Aorta (tissue), 5 donors: ENCODE results near the gene C1RL. TPM values are rescaled to one million over a fixed set of nuclear protein-coding genes. Genes with fewer than 3 reads are reported as not detected.

Experiments
- ATAC-seq: fragments of 200-7000 bp; cut with Tn5 transposase; one replicate; pipeline ENCODE4 v1.9.1; 2022; ENCODE audit warnings: moderate library complexity; ENCODE audit not compliant: low FRiP score
- DNase-seq, 2 donors: peaks; one replicate each; pipeline ENCODE4 v3.0.0-alpha.2; 2020
- H3K27ac ChIP-seq, 2 donors: one replicate each; pipeline ENCODE4 v1.5.1; 2013; ENCODE audit warnings: low read length in 2 of 2, mild to moderate bottlenecking in 2 of 2, moderate library complexity in 2 of 2, control low read depth in 1 of 2, inconsistent platforms in 1 of 2, low read depth in 1 of 2
- H3K27me3 ChIP-seq, 2 donors: one replicate each; pipeline ENCODE4 v1.6.1; 2013; ENCODE audit warnings: control low read depth in 1 of 2, low read length in 1 of 2, mild to moderate bottlenecking in 1 of 2, moderate library complexity in 1 of 2; ENCODE audit not compliant: insufficient read depth in 2 of 2, control insufficient read depth in 1 of 2
- H3K36me3 ChIP-seq, 2 donors: one replicate each; pipeline ENCODE4 v1.6.1; 2013; ENCODE audit warnings: control low read depth in 1 of 2, low read length in 1 of 2, mild to moderate bottlenecking in 1 of 2; ENCODE audit not compliant: insufficient read depth in 2 of 2, control insufficient read depth in 1 of 2
- H3K4me1 ChIP-seq, 2 donors: one replicate each; pipeline ENCODE4 v1.6.1; 2013; ENCODE audit warnings: low read length in 2 of 2, control low read depth in 1 of 2, mild to moderate bottlenecking in 1 of 2, moderate library complexity in 1 of 2; ENCODE audit not compliant: insufficient read depth in 2 of 2, control insufficient read depth in 1 of 2
- H3K4me3 ChIP-seq, 2 donors: one replicate each; pipeline ENCODE4 v1.5.1; 2013; ENCODE audit warnings: low read length in 2 of 2, control low read depth in 1 of 2, mild to moderate bottlenecking in 1 of 2
- H3K9me3 ChIP-seq: one replicate; pipeline ENCODE4 v1.6.1; 2013; ENCODE audit warnings: mild to moderate bottlenecking, low read length; ENCODE audit not compliant: control insufficient read depth
- WGBS, 2 donors: extraction: QIAGEN DNeasy Blood & Tissue Kit; methylation state at CpG; one replicate each; pipeline ENCODE4 v1.1.7; 2013; 5-methylcytosine and 5-hydroxymethylcytosine counted together
- intact Hi-C, 2 donors: fragments of 100-400 bp; cut with DNase I; formaldehyde crosslinking; loops; one replicate each; pipeline versions ENCODE4 v1.14.2 to v1.15.0; 2022
- polyA plus RNA-seq, 2 donors: library from polyadenylated mRNA; stranded (reverse); fragments of 200-250 nt; gene quantifications; one replicate each; pipeline ENCODE4 v1.2.3, GENCODE V29; 2013
- total RNA-seq, 2 donors: library from RNA; stranded (reverse); fragmentation: NEBNext Ultra II Directional; extraction: Animal tissue kit (Norgen Biotek cat#: 25700); gene quantifications; one replicate each; pipeline ENCODE4 v1.2.1, GENCODE V29; 2021
- donor health status: healthy with polysubstance abuse.
- donor health status: Bipolar disorder and iron deficiency.
- donor health status: DM: no; HTN: no; CAD: no.
- donor health status: DM: no; HTN: no; CAD: no.
- donor health status: DM: yes; HTN: yes; CAD: no.

The C1RL gene
- total and polyA plus RNA-seq, 4 donors = 14.5 to 139 (median 83.6) TPM

DNA sequence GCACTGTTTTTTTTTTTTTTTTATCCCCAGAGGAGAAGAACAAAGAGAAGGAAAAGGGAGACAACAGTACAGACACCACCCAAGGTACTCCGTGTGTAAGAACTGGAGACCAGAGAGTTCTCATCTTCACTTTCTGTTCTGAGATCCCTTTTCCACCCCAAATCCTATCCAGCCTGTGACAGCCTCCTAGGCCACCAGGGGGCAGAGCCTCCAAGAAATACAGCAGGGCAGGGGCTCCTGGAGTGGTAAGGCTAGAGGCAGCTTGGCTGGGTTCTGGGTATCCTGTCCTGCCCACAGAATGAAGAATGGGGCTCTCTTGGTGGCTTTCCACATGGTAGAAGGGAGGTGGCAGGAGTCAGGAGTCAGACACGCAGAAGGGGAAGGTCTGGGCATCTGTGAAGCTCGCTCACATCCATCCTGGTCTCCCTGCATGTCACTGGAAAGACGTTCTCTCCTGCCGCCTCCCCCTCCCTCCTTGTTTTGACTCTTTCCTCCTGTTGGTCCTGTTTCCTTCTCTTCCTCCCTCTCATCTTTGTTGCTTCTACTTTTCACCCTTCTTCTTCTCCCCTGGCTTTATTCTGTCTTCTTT lies 33.1 kb upstream of the C1RL start:
- intact Hi-C loops = loop anchor here in 1 of 2 donors (1.0 to 10.0 kb wide), 2 partner anchors 46 to 493 kb away; no protein-coding TSS in a partner anchor
- DNase-seq (peak in 1 of 2 donors; percentile 61), ATAC-seq (peak; percentile 60)
- no peaks in the 10 kb centered on the region for H3K27me3 ChIP-seq
- no peaks in the 10 kb centered on the region for H3K36me3 ChIP-seq
- H3K9me3 ChIP-seq = no peaks in the 10 kb centered on the region
- WGBS, 2 donors = 68 to 70% methylated on average over 5 of the region's 5 CpGs
- H3K4me1 ChIP-seq = no peaks in the 10 kb centered on the region
- H3K4me3 ChIP-seq = no peak overlapping the region
- H3K27ac ChIP-seq = no peak overlapping the region

GRCh38 chr12:7141351-7142005 lies 32.5 kb upstream of the C1RL start:
- H3K27ac ChIP-seq = no peak overlapping the region
- no peaks in the 10 kb centered on the region for H3K9me3 ChIP-seq
- WGBS, 2 donors = 89 to 92% methylated on average over 7 of the region's 7 CpGs
- ATAC-seq (no peak), DNase-seq (peak; percentile 21 to 61)
- intact Hi-C loops = loop anchor here in 1 of 2 donors (1.0 to 10.0 kb wide), 2 partner anchors 47 to 493 kb away; no protein-coding TSS in a partner anchor
- no peak overlapping the region for H3K4me3 ChIP-seq
- peaks cover 0 to 4% of the 10 kb centered on the region in 2 donors for H3K36me3 ChIP-seq
- H3K27me3 ChIP-seq = no peaks in the 10 kb centered on the region
- no peaks in the 10 kb centered on the region for H3K4me1 ChIP-seq

DNA sequence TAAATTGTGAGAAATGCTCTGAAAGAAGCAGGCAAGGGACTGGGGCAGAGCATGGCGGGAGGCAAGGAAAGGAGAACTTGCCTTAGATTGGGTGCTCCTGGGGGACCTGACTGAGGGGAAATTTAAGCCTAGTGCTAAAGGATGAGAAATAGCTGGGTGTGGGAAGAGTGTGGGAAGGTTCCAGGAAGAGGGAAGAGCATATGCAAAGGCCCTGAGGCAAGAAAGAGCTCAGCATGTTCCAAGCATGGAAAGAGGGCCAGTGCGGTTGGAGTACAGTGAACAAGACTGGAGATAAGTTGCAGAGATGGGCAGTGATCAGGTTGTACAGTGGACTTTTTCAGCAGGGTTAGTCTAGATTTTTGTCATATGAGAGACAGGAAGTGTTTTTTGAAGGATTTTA lies 30.2 kb upstream of the C1RL start:
- WGBS, 2 donors = 94 to 98% methylated on average over 2 of the region's 2 CpGs
- no peaks in the 10 kb centered on the region for H3K4me1 ChIP-seq
- intact Hi-C loops = no loop called here
- peaks cover 0 to 7% of the 10 kb centered on the region in 2 donors for H3K36me3 ChIP-seq
- H3K27me3 ChIP-seq = no peaks in the 10 kb centered on the region
- H3K9me3 ChIP-seq = no peaks in the 10 kb centered on the region
- H3K27ac ChIP-seq = no peak overlapping the region
- no peak overlapping the region for H3K4me3 ChIP-seq
- DNase-seq (peak in 1 of 2 donors; percentile 13), ATAC-seq (no peak)

DNA sequence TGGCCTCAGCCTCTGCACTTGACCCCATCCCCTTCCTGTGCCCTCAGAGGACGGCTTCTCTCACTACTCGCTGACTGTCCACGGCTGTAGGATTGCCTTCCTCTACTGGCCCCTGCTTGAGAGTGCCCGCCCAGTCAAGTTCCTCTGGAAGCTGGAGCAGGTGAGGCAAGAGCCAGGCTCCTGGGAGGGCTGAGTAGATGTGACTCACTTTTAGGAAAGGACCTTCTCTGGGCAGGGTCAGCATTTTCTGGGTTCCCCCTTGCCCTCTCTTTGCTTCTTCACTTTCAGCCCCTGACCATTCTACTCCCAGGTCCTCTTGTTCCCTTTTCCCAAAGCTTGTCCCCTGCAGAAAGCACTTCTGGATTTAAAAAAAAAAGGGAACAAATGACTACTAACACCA lies 28.9 kb upstream of the C1RL start:
- H3K27ac ChIP-seq = no peak overlapping the region
- no peak overlapping the region for H3K4me3 ChIP-seq
- 74 to 83% methylated on average over 4 of the region's 4 CpGs for WGBS, 2 donors
- peaks cover 0 to 7% of the 10 kb centered on the region in 2 donors for H3K36me3 ChIP-seq
- DNase-seq (peak in 1 of 2 donors; percentile 38), ATAC-seq (no peak)
- H3K27me3 ChIP-seq = no peaks in the 10 kb centered on the region
- intact Hi-C loops = no loop called here
- no peaks in the 10 kb centered on the region for H3K4me1 ChIP-seq
- no peaks in the 10 kb centered on the region for H3K9me3 ChIP-seq

- Histone ChIP-seq H3K9me3 (no peaks in the 10 kb centered on the region), H3K4me3 (no peak overlapping the region), H3K36me3 (peaks cover 0 to 7% of the 10 kb centered on the region in 2 donors), H3K4me1 (no peaks in the 10 kb centered on the region), H3K27me3 (no peaks in the 10 kb centered on the region), H3K27ac (no peak overlapping the region)
- ATAC-seq (no peak), DNase-seq (peak; percentile 23 to 63)
- intact Hi-C loops = no loop called here
- WGBS, 2 donors = 91 to 93% methylated on average over 3 of the region's 3 CpGs
Observed at GRCh38 chr12:7136676-7137075, 27.7 kb upstream of the C1RL start.

DNA sequence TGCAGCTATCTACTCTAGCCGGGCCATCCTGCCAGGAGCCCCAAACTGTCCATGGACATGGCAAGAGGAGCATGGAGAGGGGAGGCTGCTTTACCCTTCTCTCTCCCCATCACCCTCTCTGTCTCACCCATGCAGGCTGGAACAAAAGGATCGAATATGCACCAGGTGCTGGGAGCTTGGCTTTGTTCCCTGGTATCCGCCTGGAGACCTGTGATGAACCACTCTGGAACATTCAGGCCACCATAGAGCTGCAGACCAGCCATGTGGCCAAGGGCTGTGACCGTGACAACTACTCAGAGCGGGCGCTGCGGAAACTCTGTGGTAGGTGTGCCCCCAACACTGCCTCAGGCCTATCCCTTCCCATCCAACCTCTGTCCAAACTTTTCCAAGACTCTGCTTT lies 27.1 kb upstream of the C1RL start:
- no peak for ATAC-seq
- Histone ChIP-seq H3K36me3 (peaks cover 0 to 7% of the 10 kb centered on the region in 2 donors), H3K27ac (no peak overlapping the region), H3K4me1 (no peaks in the 10 kb centered on the region), H3K27me3 (no peaks in the 10 kb centered on the region), H3K9me3 (no peaks in the 10 kb centered on the region), H3K4me3 (no peak overlapping the region)
- peak in 1 of 2 donors; percentile 17 for DNase-seq
- 89 to 92% methylated on average over 7 of the region's 7 CpGs for WGBS, 2 donors
- intact Hi-C loops = no loop called here

GRCh38 chr12:7134396-7135166 lies 25.6 kb upstream of the C1RL start:
- Histone ChIP-seq H3K36me3 (peaks cover 0 to 7% of the 10 kb centered on the region in 2 donors), H3K27ac (no peak overlapping the region), H3K9me3 (no peaks in the 10 kb centered on the region), H3K4me3 (no peak overlapping the region), H3K4me1 (no peaks in the 10 kb centered on the region), H3K27me3 (no peaks in the 10 kb centered on the region)
- ATAC-seq (no peak), DNase-seq (peak in 1 of 2 donors; percentile 33)
- WGBS, 2 donors = 84 to 85% methylated on average over 12 of the region's 12 CpGs
- intact Hi-C loops = no loop called here

- Histone ChIP-seq H3K4me1 (no peaks in the 10 kb centered on the region), H3K9me3 (no peaks in the 10 kb centered on the region), H3K27ac (no peak overlapping the region), H3K27me3 (no peaks in the 10 kb centered on the region), H3K36me3 (peaks cover 0 to 2% of the 10 kb centered on the region in 2 donors), H3K4me3 (no peak overlapping the region)
- 57 to 68% methylated on average over 6 to 7 of the region's 7 CpGs for WGBS, 2 donors
- ATAC-seq = no peak
- intact Hi-C loops = no loop called here
- peak in 1 of 2 donors; percentile 46 for DNase-seq
Observed at GRCh38 chr12:7131502-7131866, 22.5 kb upstream of the C1RL start.
